Measurements from ENCODE around the gene TCERG1L.

Gene TCERG1L

DNA sequence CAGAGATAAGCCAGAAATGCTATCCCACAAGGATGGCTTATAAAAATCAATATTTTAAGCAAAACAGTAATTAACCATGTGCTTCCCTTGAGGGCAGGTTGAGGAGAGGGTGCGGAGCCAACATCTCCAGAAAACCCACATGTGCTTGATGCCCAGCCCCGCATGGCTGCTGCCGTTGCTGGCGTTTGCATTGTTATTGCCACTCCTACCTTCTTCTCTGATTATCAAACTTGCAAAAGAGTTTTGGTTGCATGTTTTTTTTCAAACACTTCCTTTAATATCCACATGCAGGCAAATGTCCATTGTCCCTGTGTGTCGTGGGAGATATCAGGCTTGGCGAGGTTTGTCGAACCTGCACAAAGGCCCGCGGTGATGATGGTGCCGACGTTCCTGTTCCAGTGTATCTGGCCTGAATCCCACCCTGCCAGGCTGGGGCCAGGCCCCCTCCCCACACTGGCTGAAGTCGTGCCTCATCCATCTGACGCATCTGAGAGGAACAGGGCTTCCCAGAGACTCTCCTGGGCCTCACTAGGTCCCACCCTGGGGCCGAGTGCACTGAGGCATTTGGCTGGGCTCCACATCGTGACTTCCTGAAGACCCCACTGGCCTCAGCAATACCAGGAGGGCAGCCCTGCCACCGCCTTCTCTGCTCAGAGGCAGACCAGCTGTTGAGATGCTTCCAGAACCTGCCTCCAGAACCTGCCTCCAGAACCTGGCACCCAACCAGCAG is 40.9 kb downstream of the TCERG1L start:
- DNase-seq (ENCODE audit: low spot score) = no peak

DNA sequence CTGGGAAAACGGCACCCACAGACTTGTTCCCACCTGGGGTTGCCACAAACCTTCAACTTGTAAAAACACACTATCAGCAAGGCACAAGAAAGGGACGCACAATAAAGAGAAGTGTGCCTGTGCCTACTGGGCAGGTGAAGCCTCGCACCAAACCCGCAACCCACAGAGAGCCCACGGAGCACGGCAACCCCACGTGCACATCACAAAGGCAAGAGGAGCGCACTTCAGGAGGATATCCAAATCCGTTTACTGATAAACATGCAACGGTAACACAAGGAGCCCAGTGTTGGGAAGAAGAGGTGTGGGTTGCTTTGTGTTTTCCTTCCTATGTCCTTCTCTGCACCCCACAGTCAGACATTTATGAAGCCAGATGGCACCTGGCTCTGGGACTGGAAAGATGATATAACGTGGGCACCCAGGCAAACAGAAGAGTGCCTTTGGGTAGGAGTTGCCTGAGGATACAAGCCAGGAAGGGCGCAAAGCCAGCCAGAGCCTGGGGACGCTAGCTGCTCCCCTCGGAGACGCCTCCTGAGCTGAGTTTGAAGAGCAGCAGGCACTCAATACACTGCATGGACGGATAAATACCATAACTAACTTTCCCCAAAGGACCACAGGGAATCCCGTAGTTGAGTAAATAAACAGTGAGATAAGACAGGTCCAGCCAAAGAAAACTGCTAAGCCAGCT is 41.6 kb downstream of the TCERG1L start:
- DNase-seq (ENCODE audit: low spot score) = no peak

GRCh38 chr10:131267814-131268095 is 43.8 kb downstream of the TCERG1L start:
- no peak for DNase-seq (ENCODE audit: low spot score)

GRCh38 chr10:131266936-131267813 is 44.3 kb downstream of the TCERG1L start:
- DNase-seq (ENCODE audit: low spot score) = no peak

DNA sequence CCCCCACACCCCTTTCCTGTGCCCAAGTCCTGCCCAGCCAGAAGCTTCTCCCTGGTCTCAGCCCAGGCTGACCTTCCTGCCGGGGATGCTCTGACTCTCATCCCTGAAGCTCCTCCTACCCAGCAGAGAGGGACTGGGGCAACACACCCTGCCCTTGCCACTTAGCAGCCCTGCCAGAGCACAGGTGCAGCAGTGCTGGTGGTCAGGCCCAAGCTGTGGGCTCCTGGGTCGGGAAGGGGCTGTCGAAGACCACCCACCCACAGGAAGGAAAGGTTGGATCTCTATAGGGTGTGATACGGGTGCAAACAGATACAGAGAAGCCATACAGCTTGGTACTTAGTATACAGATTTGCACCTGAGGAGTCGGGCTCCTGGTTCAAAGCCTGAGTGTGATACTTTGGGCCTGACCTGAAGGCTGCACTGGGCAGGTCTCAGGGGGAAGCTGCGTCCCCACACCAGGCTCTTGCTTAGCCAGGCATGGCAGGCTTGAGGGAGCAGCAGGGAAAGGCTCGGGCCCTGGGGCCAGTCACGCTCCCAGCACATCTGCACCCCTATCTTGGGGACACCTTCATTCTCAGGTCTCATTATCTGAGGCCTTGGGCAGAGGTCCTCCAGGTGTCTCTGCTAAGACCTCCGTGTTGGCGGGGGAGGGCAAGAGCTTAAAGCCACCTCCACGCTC is 47.3 kb downstream of the TCERG1L start:
- no peak for DNase-seq (ENCODE audit: low spot score)

- no peak for DNase-seq (ENCODE audit: low spot score)
Measured at GRCh38 chr10:131261890-131262475, 49.5 kb downstream of the TCERG1L start.

GRCh38 chr10:131260452-131261211 is 50.9 kb downstream of the TCERG1L start:
- no peak for DNase-seq (ENCODE audit: low spot score)

DNA sequence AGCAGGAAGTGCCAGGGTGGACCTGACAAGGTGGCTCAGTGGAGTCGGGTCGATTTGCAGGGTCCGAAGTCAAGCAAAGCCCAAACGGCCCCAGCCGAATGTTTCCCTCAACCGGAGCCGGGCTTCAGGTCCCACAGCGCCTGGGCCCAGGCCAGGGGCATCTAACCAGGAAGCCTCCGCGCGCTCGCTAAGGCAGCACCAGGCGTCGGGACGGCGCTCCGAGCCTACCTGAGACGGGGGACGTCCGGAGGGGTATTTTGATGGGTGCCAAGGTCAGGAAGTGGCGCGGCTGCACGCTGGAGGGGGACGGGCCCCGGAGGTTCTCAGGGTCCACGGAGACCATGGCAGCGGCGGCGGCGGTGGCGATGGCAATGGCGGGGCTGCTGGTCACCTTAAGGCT is 51.5 kb downstream of the TCERG1L start:
- DNase-seq (ENCODE audit: low spot score) = no peak

GRCh38 chr10:131259535-131259934 is 52.0 kb downstream of the TCERG1L start:
- no peak for DNase-seq (ENCODE audit: low spot score)

DNA sequence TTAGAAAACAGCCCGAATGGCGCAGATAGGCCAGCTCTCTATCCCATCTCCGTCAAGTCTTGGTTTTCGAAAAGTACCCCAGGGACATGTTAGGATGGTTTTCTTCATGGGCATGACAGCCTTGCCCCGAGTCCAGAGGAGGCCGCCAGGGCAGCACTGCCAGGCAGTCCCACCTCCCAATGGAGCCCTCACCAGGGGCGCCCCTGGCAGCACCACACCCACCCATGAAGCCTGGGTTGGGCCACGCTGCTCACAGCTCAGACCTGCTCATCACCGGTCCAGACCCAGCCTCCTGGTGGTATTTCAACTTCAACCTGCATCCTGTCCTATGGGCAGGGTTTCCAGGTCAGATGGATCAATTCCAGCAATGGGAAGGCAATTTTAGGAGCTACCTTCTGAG is 53.3 kb downstream of the TCERG1L start:
- DNase-seq (ENCODE audit: low spot score) = no peak

DNA sequence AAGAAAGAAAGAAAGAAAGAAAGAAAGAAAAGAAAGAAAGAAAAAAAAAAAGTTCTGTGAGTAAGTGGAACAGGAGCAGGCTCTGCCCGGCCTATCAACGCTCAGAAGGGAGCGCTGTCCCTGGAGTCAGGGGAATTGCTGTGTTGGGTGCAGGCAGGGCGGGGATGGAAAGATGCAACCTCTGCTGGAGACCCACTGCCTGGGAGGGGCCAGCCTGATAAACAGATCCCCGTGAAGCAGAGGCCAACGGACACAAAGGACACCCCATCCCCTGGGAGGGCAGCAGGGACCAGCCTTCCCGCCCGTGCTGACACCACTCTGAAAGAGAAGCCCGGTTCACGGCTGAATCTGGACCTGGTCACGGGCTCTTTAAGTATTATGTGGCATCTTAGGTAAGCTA is 54.5 kb downstream of the TCERG1L start:
- DNase-seq (ENCODE audit: low spot score) = no peak

- DNase-seq (ENCODE audit: low spot score) = no peak
Measured at GRCh38 chr10:131254859-131255252, 56.7 kb downstream of the TCERG1L start.

DNA sequence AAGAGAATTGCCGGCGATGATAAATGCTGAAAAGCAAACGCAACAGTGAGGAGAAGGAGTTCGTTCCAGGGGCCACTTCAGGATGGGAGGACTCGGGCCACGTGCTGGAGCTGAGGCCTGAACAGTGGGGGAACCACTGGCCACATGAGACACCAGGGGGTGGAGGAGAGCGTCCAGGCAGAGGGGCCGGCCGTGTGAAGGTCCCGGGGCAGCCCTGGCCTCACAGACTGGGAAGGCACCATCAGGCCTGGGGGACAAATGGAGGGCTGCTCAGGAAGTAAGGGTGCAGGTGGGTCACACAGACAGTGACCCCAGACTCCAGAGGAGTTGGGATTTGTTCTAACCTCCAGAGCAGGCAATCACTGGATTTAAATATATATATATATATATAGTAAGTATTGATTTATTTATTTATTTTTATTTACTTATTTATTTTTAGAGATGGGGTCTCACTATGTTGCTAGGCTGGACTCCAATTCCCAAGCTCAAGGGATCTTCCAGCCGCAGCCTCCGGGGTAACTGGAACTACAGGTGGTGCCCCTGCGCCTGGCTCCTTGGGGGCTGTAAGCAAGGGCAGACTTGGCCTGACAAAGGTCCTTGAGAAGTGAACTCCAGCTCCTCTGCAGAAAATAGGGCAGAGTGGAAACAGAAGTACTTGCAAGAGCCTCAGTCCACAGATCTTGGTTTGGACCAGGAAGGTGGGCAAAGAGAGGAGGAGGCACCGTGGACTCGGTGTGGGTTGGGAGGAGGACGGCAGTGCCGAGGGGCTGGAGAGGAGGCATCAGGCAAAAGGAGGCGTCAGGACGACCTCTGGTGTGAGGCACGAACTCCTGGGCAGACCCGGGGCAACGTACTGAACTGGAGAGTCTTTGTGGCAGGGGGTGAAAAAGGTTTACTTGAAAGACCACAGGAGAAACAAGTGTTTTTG is 57.3 kb downstream of the TCERG1L start:
- DNase-seq (ENCODE audit: low spot score) = no peak

GRCh38 chr10:131252567-131253276 is 58.8 kb downstream of the TCERG1L start:
- DNase-seq (ENCODE audit: low spot score) = no peak

GRCh38 chr10:131251146-131251541 is 60.4 kb downstream of the TCERG1L start:
- DNase-seq (ENCODE audit: low spot score) = no peak

- DNase-seq (ENCODE audit: low spot score) = no peak
Measured at GRCh38 chr10:131250454-131251145, 60.9 kb downstream of the TCERG1L start.

DNA sequence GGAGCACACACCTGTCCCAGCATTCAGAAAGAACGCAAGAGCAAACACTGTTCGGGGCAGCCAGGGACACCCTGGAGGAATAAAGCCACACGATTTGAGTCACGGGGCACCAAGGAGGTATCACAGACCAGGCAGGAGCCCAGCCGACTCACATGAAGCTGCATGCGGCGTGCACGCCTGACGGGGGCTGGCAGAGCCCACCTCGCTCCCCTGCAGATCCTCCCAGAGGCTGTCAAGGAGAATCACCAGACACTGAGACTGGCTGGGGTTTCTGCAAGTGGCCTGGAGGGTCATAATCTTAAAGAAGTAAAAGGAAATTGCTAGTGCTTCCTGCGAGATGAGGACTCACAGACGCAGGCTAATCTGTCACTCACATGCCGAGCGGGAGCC is 61.6 kb downstream of the TCERG1L start:
- DNase-seq (ENCODE audit: low spot score) = no peak

GRCh38 chr10:131249238-131249954 is 62.1 kb downstream of the TCERG1L start:
- DNase-seq (ENCODE audit: low spot score) = no peak

Data from germinal center (tissue), 1 donor.